MM.1S (cell line): ENCODE data around the gene BCL2L1.

Source experiments
- CTCF ChIP-seq: fragments of 300-600 bp; sonication (generic); IDR thresholded peaks from 2 replicates; pipeline ENCODE4 v1.5.1; 2016; ENCODE audit warnings: antibody characterized with exemption, low read length, mixed read lengths
- EZH2 ChIP-seq: fragments of 300-600 bp; sonication (generic); optimal IDR thresholded peaks from 2 replicates; pipeline ENCODE3; 2017; ENCODE audit warnings: low read depth, mild to moderate bottlenecking, antibody characterized with exemption, low read length, mixed read lengths
- EZH2phosphoT487 ChIP-seq: fragments of 300-600 bp; sonication (generic); IDR thresholded peaks from 2 replicates; pipeline ENCODE4 v1.6.1; 2018; ENCODE audit warnings: antibody characterized with exemption, low read length

GRCh38 chr20:31740208-31740607 lies 17.5 kb upstream of the BCL2L1 start:
- TF ChIP-seq CTCF (no peak), EZH2 (no peak), EZH2phosphoT487 (no peak)
